ENCODE measurements around the gene HTR1D.
"Not testable (repeated sequence)": the region's sequence is repeated elsewhere in the genome, so short reads cannot be mapped to it uniquely, and the experiment has no call there.

Gene HTR1D

GRCh38 chr1:23216771-23217420 is 406 bp downstream of the HTR1D start:
- peak; percentile 4 for DNase-seq

GRCh38 chr1:23215751-23216449 is 1.4 kb downstream of the HTR1D start:
- DNase-seq, result no peak

- no peak for DNase-seq
Measured at GRCh38 chr1:23215291-23215690, 2.0 kb downstream of the HTR1D start.

GRCh38 chr1:23214640-23215039 is 2.7 kb downstream of the HTR1D start:
- no peak for DNase-seq

GRCh38 chr1:23211955-23212354 is 5.3 kb downstream of the HTR1D start:
- DNase-seq, result no peak

GRCh38 chr1:23210963-23211362 is 6.3 kb downstream of the HTR1D start:
- DNase-seq, result no peak

GRCh38 chr1:23210351-23210785 is 6.9 kb downstream of the HTR1D start:
- DNase-seq, result no peak

- DNase-seq, result no peak
Measured at GRCh38 chr1:23209770-23210169, 7.5 kb downstream of the HTR1D start.

GRCh38 chr1:23208527-23208926 is 8.8 kb downstream of the HTR1D start:
- no peak for DNase-seq

GRCh38 chr1:23207733-23208132 is 9.6 kb downstream of the HTR1D start:
- not testable (repeated sequence) for DNase-seq

GRCh38 chr1:23202263-23202749 is 15.0 kb downstream of the HTR1D start:
- no peak for DNase-seq

GRCh38 chr1:23200883-23201282 is 16.4 kb downstream of the HTR1D start:
- DNase-seq, result no peak

GRCh38 chr1:23198373-23198772 is 18.9 kb downstream of the HTR1D start:
- no peak for DNase-seq

GRCh38 chr1:23196627-23197328 is 20.5 kb downstream of the HTR1D start:
- DNase-seq, result no peak

- DNase-seq, result no peak
Measured at GRCh38 chr1:23194119-23194984, 22.9 kb downstream of the HTR1D start.

GRCh38 chr1:23193391-23194118 is 23.7 kb downstream of the HTR1D start:
- no peak for DNase-seq

- DNase-seq, result no peak
Measured at GRCh38 chr1:23191199-23191598, 26.1 kb downstream of the HTR1D start.

GRCh38 chr1:23188936-23189452 is 28.3 kb downstream of the HTR1D start:
- DNase-seq, result not testable (repeated sequence)

- DNase-seq, result no peak
Measured at GRCh38 chr1:23188434-23188884, 28.8 kb downstream of the HTR1D start.

GRCh38 chr1:23187637-23188036 is 29.7 kb downstream of the HTR1D start:
- DNase-seq, result no peak

GRCh38 chr1:23185381-23185780 is 31.9 kb downstream of the HTR1D start:
- DNase-seq, result no peak
